Measurements from ENCODE around the gene NKAIN1.

- TF ChIP-seq, protein P1, sequence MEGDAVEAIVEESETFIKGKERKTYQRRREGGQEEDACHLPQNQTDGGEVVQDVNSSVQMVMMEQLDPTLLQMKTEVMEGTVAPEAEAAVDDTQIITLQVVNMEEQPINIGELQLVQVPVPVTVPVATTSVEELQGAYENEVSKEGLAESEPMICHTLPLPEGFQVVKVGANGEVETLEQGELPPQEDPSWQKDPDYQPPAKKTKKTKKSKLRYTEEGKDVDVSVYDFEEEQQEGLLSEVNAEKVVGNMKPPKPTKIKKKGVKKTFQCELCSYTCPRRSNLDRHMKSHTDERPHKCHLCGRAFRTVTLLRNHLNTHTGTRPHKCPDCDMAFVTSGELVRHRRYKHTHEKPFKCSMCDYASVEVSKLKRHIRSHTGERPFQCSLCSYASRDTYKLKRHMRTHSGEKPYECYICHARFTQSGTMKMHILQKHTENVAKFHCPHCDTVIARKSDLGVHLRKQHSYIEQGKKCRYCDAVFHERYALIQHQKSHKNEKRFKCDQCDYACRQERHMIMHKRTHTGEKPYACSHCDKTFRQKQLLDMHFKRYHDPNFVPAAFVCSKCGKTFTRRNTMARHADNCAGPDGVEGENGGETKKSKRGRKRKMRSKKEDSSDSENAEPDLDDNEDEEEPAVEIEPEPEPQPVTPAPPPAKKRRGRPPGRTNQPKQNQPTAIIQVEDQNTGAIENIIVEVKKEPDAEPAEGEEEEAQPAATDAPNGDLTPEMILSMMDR (IDR thresholded peaks at IDR 0.05; ENCODE audit: borderline replicate concordance, extremely low read depth, low read length, poor library complexity, severe bottlenecking): no peak
- no peak for TF ChIP-seq EZH2 (IDR thresholded peaks at IDR 0.05; ENCODE audit: borderline replicate concordance, low read depth, low read length, severe bottlenecking)
Observed at GRCh38 chr1:31238612-31238985, 1.1 kb downstream of the NKAIN1 start.
